Measurements from ENCODE around the gene EVA1B.

EVA1B gene

GRCh38 chr1:36365381-36365780, 41.9 kb upstream of the EVA1B start:
- H4K20me1 ChIP-seq (ENCODE audit: control insufficient read depth, insufficient read depth, low read depth, low read length) = peaks cover 17% of the 10 kb centered on the region; the same call in 1 of the 2 replicates
- TF ChIP-seq, protein P1, sequence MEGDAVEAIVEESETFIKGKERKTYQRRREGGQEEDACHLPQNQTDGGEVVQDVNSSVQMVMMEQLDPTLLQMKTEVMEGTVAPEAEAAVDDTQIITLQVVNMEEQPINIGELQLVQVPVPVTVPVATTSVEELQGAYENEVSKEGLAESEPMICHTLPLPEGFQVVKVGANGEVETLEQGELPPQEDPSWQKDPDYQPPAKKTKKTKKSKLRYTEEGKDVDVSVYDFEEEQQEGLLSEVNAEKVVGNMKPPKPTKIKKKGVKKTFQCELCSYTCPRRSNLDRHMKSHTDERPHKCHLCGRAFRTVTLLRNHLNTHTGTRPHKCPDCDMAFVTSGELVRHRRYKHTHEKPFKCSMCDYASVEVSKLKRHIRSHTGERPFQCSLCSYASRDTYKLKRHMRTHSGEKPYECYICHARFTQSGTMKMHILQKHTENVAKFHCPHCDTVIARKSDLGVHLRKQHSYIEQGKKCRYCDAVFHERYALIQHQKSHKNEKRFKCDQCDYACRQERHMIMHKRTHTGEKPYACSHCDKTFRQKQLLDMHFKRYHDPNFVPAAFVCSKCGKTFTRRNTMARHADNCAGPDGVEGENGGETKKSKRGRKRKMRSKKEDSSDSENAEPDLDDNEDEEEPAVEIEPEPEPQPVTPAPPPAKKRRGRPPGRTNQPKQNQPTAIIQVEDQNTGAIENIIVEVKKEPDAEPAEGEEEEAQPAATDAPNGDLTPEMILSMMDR (IDR thresholded peaks at IDR 0.05; ENCODE audit: low read depth, low read length, poor library complexity, severe bottlenecking) = no peak
- TF ChIP-seq EZH2phosphoT487 (IDR thresholded peaks at IDR 0.05; ENCODE audit: borderline replicate concordance, low read length) = no peak
- H3K9me3 ChIP-seq (ENCODE audit: control insufficient read depth, insufficient read depth, low read length) = no peaks in the 10 kb centered on the region
- H3K79me2 ChIP-seq (ENCODE audit: control insufficient read depth, low read length) = peaks cover 89% of the 10 kb centered on the region
- no peak overlapping the region for H3K4me3 ChIP-seq (ENCODE audit: low read length)
- peaks cover 63% of the 10 kb centered on the region for H3K4me1 ChIP-seq (ENCODE audit: control insufficient read depth, low read length)
- H3K36me3 ChIP-seq (ENCODE audit: control insufficient read depth, low read length) = peaks cover 74% of the 10 kb centered on the region
- peak overlapping the region; percentile 43; the same call in 1 of the 2 replicates for H3K4me2 ChIP-seq (ENCODE audit: low read length)
- H3K27me3 ChIP-seq (ENCODE audit: control insufficient read depth, low read length) = no peaks in the 10 kb centered on the region
- peak overlapping the region; percentile 6; the same call in 1 of the 2 replicates for H3K27ac ChIP-seq (ENCODE audit: low read depth, low read length)
- H3K9me2 ChIP-seq (replicated peaks; ENCODE audit: control insufficient read depth, low read length) = no peaks in the 10 kb centered on the region
- H3F3A ChIP-seq (ENCODE audit: control insufficient read depth, insufficient read depth) = peaks cover 12% of the 10 kb centered on the region

DNA sequence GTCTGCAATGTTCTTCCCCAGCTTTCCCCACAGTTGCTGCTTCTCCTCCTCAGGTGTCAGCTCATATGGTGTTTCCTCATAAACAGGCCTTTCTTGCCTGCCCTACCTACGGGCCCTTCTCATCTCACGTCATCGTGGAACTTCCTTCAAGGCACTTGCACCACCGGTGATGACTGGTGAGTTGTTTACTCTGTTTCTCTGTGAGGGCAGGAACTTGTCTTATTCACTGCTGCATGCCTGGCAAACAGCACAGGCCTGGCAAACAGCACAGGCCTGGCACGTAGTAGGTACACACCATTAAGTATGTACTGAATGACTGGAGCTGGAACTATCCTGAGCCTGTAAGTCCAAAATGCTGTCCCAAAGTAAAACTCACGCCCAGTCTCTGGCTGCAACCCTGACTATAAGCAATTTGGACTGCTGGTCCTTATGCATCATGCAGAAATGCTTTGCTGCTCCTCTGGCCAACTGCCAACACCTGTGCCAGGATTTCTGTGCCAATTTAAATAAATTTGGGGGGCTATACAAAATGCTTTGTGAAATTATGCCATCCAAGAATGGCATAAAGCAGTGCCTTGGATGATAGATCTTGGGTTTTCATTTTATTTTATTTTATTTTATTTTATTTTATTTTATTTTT, 36.6 kb upstream of the EVA1B start:
- Histone ChIP-seq H3K9me2 (replicated peaks; ENCODE audit: control insufficient read depth, low read length) (no peaks in the 10 kb centered on the region), H3F3A (ENCODE audit: control insufficient read depth, insufficient read depth) (no peaks in the 10 kb centered on the region), H3K27me3 (ENCODE audit: control insufficient read depth, low read length) (no peaks in the 10 kb centered on the region), H4K20me1 (ENCODE audit: control insufficient read depth, insufficient read depth, low read depth, low read length) (peaks cover 6% of the 10 kb centered on the region; the same call in 1 of the 2 replicates), H3K4me1 (ENCODE audit: control insufficient read depth, low read length) (peaks cover 20% of the 10 kb centered on the region), H3K4me3 (ENCODE audit: low read length) (no peak overlapping the region), H3K9me3 (ENCODE audit: control insufficient read depth, insufficient read depth, low read length) (no peaks in the 10 kb centered on the region), H3K27ac (ENCODE audit: low read depth, low read length) (no peak overlapping the region), H3K36me3 (ENCODE audit: control insufficient read depth, low read length) (peaks cover 79% of the 10 kb centered on the region), H3K79me2 (ENCODE audit: control insufficient read depth, low read length) (peaks cover 47% of the 10 kb centered on the region), H3K4me2 (ENCODE audit: low read length) (0 out of 2 replicates have a peak overlapping the region, but pooled peaks have one; percentile 9)
- TF ChIP-seq, protein P1 (IDR thresholded peaks at IDR 0.05; ENCODE audit: low read depth, low read length, poor library complexity, severe bottlenecking) = no peak
- TF ChIP-seq EZH2phosphoT487 (IDR thresholded peaks at IDR 0.05; ENCODE audit: borderline replicate concordance, low read length) = no peak

GRCh38 chr1:36359383-36359782, 35.9 kb upstream of the EVA1B start:
- TF ChIP-seq, protein P1 (IDR thresholded peaks at IDR 0.05; ENCODE audit: low read depth, low read length, poor library complexity, severe bottlenecking) = no peak
- TF ChIP-seq EZH2phosphoT487 (IDR thresholded peaks at IDR 0.05; ENCODE audit: borderline replicate concordance, low read length) = no peak
- Histone ChIP-seq H3K4me3 (ENCODE audit: low read length) (no peak overlapping the region), H4K20me1 (ENCODE audit: control insufficient read depth, insufficient read depth, low read depth, low read length) (0 out of 2 replicates have a peak, but pooled peaks cover 6% of the 10 kb centered on the region), H3K79me2 (ENCODE audit: control insufficient read depth, low read length) (peaks cover 43% of the 10 kb centered on the region), H3K36me3 (ENCODE audit: control insufficient read depth, low read length) (peaks cover 85% of the 10 kb centered on the region), H3F3A (ENCODE audit: control insufficient read depth, insufficient read depth) (no peaks in the 10 kb centered on the region), H3K27me3 (ENCODE audit: control insufficient read depth, low read length) (no peaks in the 10 kb centered on the region), H3K9me2 (replicated peaks; ENCODE audit: control insufficient read depth, low read length) (no peaks in the 10 kb centered on the region), H3K4me2 (ENCODE audit: low read length) (0 out of 2 replicates have a peak overlapping the region, but pooled peaks have one; percentile 9), H3K27ac (ENCODE audit: low read depth, low read length) (no peak overlapping the region), H3K4me1 (ENCODE audit: control insufficient read depth, low read length) (peaks cover 20% of the 10 kb centered on the region), H3K9me3 (ENCODE audit: control insufficient read depth, insufficient read depth, low read length) (no peaks in the 10 kb centered on the region)
